H9 (cell line): ENCODE measurements around the gene GTF3A. TPM values are rescaled to one million over a fixed set of nuclear protein-coding genes. Genes with fewer than 3 reads are reported as not detected.

Source experiments
- DNase-seq: peaks from one replicate; pipeline ENCODE4 v3.0.0-alpha.2; 2017
- H2AFZ ChIP-seq: one replicate; pipeline ENCODE4 v1.6.1; 2013; ENCODE audit warnings: mild to moderate bottlenecking, low read length, control low read depth, moderate library complexity
- H2AK5ac ChIP-seq: 2 replicates; pipeline ENCODE4 v1.6.1; 2013; ENCODE audit warnings: low read length, control low read depth, mixed read lengths; ENCODE audit not compliant: insufficient read length
- H2BK120ac ChIP-seq: one replicate; pipeline ENCODE4 v1.6.1; 2013; ENCODE audit warnings: low read depth, mild to moderate bottlenecking, low read length, control low read depth, inconsistent platforms; ENCODE audit not compliant: poor library complexity, severe bottlenecking
- H2BK12ac ChIP-seq: 2 replicates; pipeline ENCODE4 v1.6.1; 2013; ENCODE audit warnings: low read length, control low read depth, mixed read lengths, low read depth; ENCODE audit not compliant: insufficient read length
- H2BK15ac ChIP-seq: 2 replicates; pipeline ENCODE4 v1.6.1; 2013; ENCODE audit warnings: low read depth, low read length, control low read depth
- H2BK20ac ChIP-seq: one replicate; pipeline ENCODE4 v1.6.1; 2013; ENCODE audit warnings: low read depth, mild to moderate bottlenecking, low read length, control low read depth, inconsistent platforms; ENCODE audit not compliant: poor library complexity, severe bottlenecking
- H2BK5ac ChIP-seq: 2 replicates; pipeline ENCODE4 v1.6.1; 2013; ENCODE audit warnings: low read length, control low read depth, mixed read lengths; ENCODE audit not compliant: insufficient read length
- H3K14ac ChIP-seq: 2 replicates; pipeline ENCODE4 v1.6.1; 2013; ENCODE audit warnings: low read length, control low read depth; ENCODE audit not compliant: insufficient read depth
- H3K18ac ChIP-seq: 2 replicates; pipeline ENCODE4 v1.6.1; 2013; ENCODE audit warnings: low read depth, mild to moderate bottlenecking, mixed read lengths, low read length, control low read depth; ENCODE audit not compliant: insufficient read length
- H3K23ac ChIP-seq: 2 replicates; pipeline ENCODE4 v1.6.1; 2013; ENCODE audit warnings: low read length, control low read depth, mixed read lengths, low read depth; ENCODE audit not compliant: insufficient read length
- H3K23me2 ChIP-seq: 2 replicates; pipeline ENCODE4 v1.6.1; 2013; ENCODE audit warnings: low read depth, mild to moderate bottlenecking, mixed read lengths, low read length, control low read depth; ENCODE audit not compliant: insufficient read length, poor library complexity, severe bottlenecking
- H3K27ac ChIP-seq: 2 replicates; pipeline ENCODE4 v1.5.1; 2013; ENCODE audit warnings: low read length, control low read depth, mixed read lengths, low read depth; ENCODE audit not compliant: insufficient read length
- H3K27me3 ChIP-seq: 2 replicates; pipeline ENCODE4 v1.6.1; 2013; ENCODE audit warnings: low read length, control low read depth, inconsistent platforms; ENCODE audit not compliant: insufficient read depth
- H3K4ac ChIP-seq: 2 replicates; pipeline ENCODE4 v1.6.1; 2013; ENCODE audit warnings: low read depth, mild to moderate bottlenecking, control low read depth, inconsistent platforms, low read length, moderate library complexity
- H3K4me1 ChIP-seq: 2 replicates; pipeline ENCODE4 v1.6.1; 2013; ENCODE audit warnings: low read length, control low read depth, inconsistent platforms; ENCODE audit not compliant: insufficient read depth
- H3K4me2 ChIP-seq: 2 replicates; pipeline ENCODE4 v1.6.1; 2013; ENCODE audit warnings: low read length, control low read depth, mixed read lengths; ENCODE audit not compliant: insufficient read length, insufficient read depth
- H3K56ac ChIP-seq: 2 replicates; pipeline ENCODE4 v1.6.1; 2013; ENCODE audit warnings: low read depth, mild to moderate bottlenecking, mixed read lengths, low read length, control low read depth; ENCODE audit not compliant: insufficient read length
- H3K79me1 ChIP-seq: 2 replicates; pipeline ENCODE4 v1.6.1; 2013; ENCODE audit warnings: low read depth, mild to moderate bottlenecking, moderate library complexity, low read length, control low read depth, inconsistent platforms; ENCODE audit not compliant: insufficient read depth, poor library complexity, severe bottlenecking
- H3K79me2 ChIP-seq: 2 replicates; pipeline ENCODE4 v1.6.1; 2013; ENCODE audit warnings: low read length, control low read depth, inconsistent platforms; ENCODE audit not compliant: insufficient read depth
- H3K9ac ChIP-seq: 2 replicates; pipeline ENCODE4 v1.6.1; 2013; ENCODE audit warnings: low read length, control low read depth, mixed read lengths; ENCODE audit not compliant: insufficient read length; ENCODE audit errors: extremely low read depth
- H3K9me3 ChIP-seq: one replicate; pipeline ENCODE4 v1.6.1; 2013; ENCODE audit warnings: low read depth, low read length, inconsistent platforms; ENCODE audit not compliant: control insufficient read depth
- H3T11ph ChIP-seq: one replicate; pipeline ENCODE4 v1.6.1; 2013; ENCODE audit warnings: mild to moderate bottlenecking, low read length, control low read depth, inconsistent platforms
- H4K20me1 ChIP-seq: one replicate; pipeline ENCODE4 v1.6.1; 2013; ENCODE audit not compliant: control insufficient read depth, insufficient read length, insufficient read depth
- H4K5ac ChIP-seq: 2 replicates; pipeline ENCODE4 v1.6.1; 2013; ENCODE audit warnings: low read depth, mild to moderate bottlenecking, mixed read lengths, low read length, control low read depth; ENCODE audit not compliant: insufficient read length
- H4K8ac ChIP-seq: replicated peaks from 2 replicates; pipeline ENCODE4 v1.6.1; 2013; ENCODE audit warnings: low read length, control low read depth, mixed read lengths, low read depth; ENCODE audit not compliant: insufficient read length
- H4K91ac ChIP-seq: 2 replicates; pipeline ENCODE4 v1.6.1; 2013; ENCODE audit warnings: low read depth, mild to moderate bottlenecking, moderate library complexity, mixed read lengths, low read length, control low read depth; ENCODE audit not compliant: insufficient read length
- H3K27ac Mint-ChIP-seq, 3 experiments: 2 replicates in 2 of 3; 3 replicates in 1 of 3; pipeline ENCODE4 v1.8.0; 2020 to 2021; ENCODE audit warnings: mixed read lengths in 3 of 3, mild to moderate bottlenecking in 1 of 3, moderate library complexity in 1 of 3
- H3K27me3 Mint-ChIP-seq: 2 replicates; pipeline ENCODE4 v1.8.0; 2021; ENCODE audit warnings: low read depth, mild to moderate bottlenecking, moderate library complexity, mixed read lengths
- H3K36me3 Mint-ChIP-seq, 3 experiments: 2 replicates in 2 of 3; 3 replicates in 1 of 3; pipeline ENCODE4 v1.8.0; 2020 to 2021; ENCODE audit warnings: low read depth in 3 of 3, mixed read lengths in 3 of 3; ENCODE audit not compliant: insufficient read depth in 1 of 3
- H3K4me1 Mint-ChIP-seq, 2 experiments: 2 replicates each; pipeline ENCODE4 v1.8.0; 2020; ENCODE audit warnings: mixed read lengths in 2 of 2
- H3K4me3 Mint-ChIP-seq, 2 experiments: 2 replicates in 1 of 2; 3 replicates in 1 of 2; pipeline ENCODE4 v1.8.0; 2020 to 2021; ENCODE audit warnings: mild to moderate bottlenecking in 2 of 2, mixed read lengths in 2 of 2, moderate library complexity in 1 of 2
- H3K9me3 Mint-ChIP-seq, 2 experiments: 2 replicates in 1 of 2; 3 replicates in 1 of 2; pipeline ENCODE4 v1.8.0; 2020; ENCODE audit warnings: mild to moderate bottlenecking in 2 of 2, mixed read lengths in 2 of 2, moderate library complexity in 1 of 2
- WGBS: extraction: QIAGEN DNeasy Blood & Tissue Kit; methylation state at CpG from one replicate; pipeline ENCODE4 v1.1.7; 2013; ENCODE audit warnings: missing lambda C conversion rate, low lambda C conversion rate, mixed read lengths; ENCODE audit not compliant: insufficient read length; ENCODE audit errors: extremely low coverage; 5-methylcytosine and 5-hydroxymethylcytosine counted together
- total RNA-seq: library from RNA; stranded (reverse); gene quantifications from 2 replicates; pipeline ENCODE4 v1.2.1, GENCODE V29; 2021
- TF ChIP-seq, protein P1 (sequence below): fragments of 200-600 bp; sonication (generic); conservative IDR thresholded peaks from 3 replicates; pipeline ENCODE4 v1.8.0; 2021; ENCODE audit warnings: antibody characterized with exemption, mild to moderate bottlenecking

GTF3A gene
- total RNA-seq, 1 experiment from 2014 or later = 70.0 TPM

DNA sequence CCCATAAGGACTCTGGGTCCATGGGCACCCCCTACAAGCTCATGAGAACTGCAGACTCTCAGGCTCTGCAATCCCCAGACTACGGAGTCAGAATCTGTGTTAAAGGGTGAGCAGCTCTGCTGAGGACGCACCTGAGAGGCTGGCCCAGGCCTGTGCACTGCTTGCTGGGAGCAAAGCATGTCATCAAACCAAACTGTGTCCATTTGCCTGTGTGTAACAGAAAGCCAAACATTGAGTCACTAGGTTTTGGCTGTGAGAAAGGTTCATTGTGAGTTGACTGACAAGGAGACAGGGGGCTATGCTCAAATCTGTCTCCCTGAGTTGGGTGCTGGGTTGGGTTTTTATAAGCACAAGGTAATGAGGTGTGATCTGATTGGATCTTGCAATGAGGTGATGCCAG is 48.0 kb downstream of the GTF3A start:
- H3K79me2 ChIP-seq = no peaks in the 10 kb centered on the region
- no peak overlapping the region for H2BK5ac ChIP-seq
- H3K4ac ChIP-seq = no peak overlapping the region
- no peak for DNase-seq
- no peak overlapping the region for H3K14ac ChIP-seq
- no peak overlapping the region for H3K9ac ChIP-seq
- no peak overlapping the region for H2AFZ ChIP-seq
- H4K8ac ChIP-seq = no peak overlapping the region
- no peaks in the 10 kb centered on the region for H3K23me2 ChIP-seq
- H3K27ac Mint-ChIP-seq = no peak overlapping the region
- H2BK12ac ChIP-seq = no peak overlapping the region
- peaks cover 2% of the 10 kb centered on the region for H3K27me3 Mint-ChIP-seq
- no peak overlapping the region for H4K5ac ChIP-seq
- no peak overlapping the region for H3K56ac ChIP-seq
- H3K79me1 ChIP-seq = no peaks in the 10 kb centered on the region
- H3K9me3 ChIP-seq = no peaks in the 10 kb centered on the region
- no peaks in the 10 kb centered on the region for H3K27me3 ChIP-seq
- WGBS = no CpG with 5 or more reads among the region's 2 CpGs
- H3K4me3 Mint-ChIP-seq = no peak overlapping the region
- no peak overlapping the region for H2BK20ac ChIP-seq
- no peaks in the 10 kb centered on the region for H4K20me1 ChIP-seq
- H3K4me1 ChIP-seq = no peaks in the 10 kb centered on the region
- H3T11ph ChIP-seq = no peak overlapping the region
- no peak overlapping the region for H2BK15ac ChIP-seq
- no peak overlapping the region for H3K23ac ChIP-seq
- H2AK5ac ChIP-seq = no peak overlapping the region
- H4K91ac ChIP-seq = no peak overlapping the region
- H3K4me1 Mint-ChIP-seq = peaks cover 3 to 4% of the 10 kb centered on the region in 2 experiments; a peak in 2 of 4 replicates
- H3K18ac ChIP-seq = no peak overlapping the region
- H3K36me3 Mint-ChIP-seq = no peaks in the 10 kb centered on the region
- H3K27ac ChIP-seq = no peak overlapping the region
- H3K4me2 ChIP-seq = no peak overlapping the region
- H3K9me3 Mint-ChIP-seq = peaks cover 0 to 3% of the 10 kb centered on the region in 2 experiments; a peak in 1 of 5 replicates
- H2BK120ac ChIP-seq = no peak overlapping the region
- TF ChIP-seq, protein P1, sequence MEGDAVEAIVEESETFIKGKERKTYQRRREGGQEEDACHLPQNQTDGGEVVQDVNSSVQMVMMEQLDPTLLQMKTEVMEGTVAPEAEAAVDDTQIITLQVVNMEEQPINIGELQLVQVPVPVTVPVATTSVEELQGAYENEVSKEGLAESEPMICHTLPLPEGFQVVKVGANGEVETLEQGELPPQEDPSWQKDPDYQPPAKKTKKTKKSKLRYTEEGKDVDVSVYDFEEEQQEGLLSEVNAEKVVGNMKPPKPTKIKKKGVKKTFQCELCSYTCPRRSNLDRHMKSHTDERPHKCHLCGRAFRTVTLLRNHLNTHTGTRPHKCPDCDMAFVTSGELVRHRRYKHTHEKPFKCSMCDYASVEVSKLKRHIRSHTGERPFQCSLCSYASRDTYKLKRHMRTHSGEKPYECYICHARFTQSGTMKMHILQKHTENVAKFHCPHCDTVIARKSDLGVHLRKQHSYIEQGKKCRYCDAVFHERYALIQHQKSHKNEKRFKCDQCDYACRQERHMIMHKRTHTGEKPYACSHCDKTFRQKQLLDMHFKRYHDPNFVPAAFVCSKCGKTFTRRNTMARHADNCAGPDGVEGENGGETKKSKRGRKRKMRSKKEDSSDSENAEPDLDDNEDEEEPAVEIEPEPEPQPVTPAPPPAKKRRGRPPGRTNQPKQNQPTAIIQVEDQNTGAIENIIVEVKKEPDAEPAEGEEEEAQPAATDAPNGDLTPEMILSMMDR = no peak
